Measurements from ENCODE around the gene MEIKIN.

DNA sequence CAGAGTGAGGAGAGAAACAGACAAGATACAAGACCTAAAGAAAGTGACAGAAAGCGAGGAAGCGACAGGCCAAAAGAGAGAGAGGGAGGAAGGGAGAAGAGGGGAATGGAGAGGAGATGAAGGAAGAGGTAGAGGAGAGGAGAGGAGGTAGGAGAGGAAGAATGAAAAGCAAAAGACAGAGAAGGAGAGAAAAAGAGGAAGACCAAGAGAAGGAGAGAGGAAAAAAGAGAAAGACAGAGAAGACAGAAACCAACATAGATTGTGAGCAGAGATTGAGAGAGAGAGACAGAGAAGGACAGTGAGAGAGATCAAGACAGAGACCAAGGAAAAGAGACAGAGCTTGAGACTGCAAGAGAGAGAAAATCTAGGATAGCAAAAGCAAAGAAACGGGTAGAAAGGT, 90.0 kb downstream of the MEIKIN start:
- TF ChIP-seq, protein P1, sequence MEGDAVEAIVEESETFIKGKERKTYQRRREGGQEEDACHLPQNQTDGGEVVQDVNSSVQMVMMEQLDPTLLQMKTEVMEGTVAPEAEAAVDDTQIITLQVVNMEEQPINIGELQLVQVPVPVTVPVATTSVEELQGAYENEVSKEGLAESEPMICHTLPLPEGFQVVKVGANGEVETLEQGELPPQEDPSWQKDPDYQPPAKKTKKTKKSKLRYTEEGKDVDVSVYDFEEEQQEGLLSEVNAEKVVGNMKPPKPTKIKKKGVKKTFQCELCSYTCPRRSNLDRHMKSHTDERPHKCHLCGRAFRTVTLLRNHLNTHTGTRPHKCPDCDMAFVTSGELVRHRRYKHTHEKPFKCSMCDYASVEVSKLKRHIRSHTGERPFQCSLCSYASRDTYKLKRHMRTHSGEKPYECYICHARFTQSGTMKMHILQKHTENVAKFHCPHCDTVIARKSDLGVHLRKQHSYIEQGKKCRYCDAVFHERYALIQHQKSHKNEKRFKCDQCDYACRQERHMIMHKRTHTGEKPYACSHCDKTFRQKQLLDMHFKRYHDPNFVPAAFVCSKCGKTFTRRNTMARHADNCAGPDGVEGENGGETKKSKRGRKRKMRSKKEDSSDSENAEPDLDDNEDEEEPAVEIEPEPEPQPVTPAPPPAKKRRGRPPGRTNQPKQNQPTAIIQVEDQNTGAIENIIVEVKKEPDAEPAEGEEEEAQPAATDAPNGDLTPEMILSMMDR (conservative IDR thresholded peaks at IDR 0.05; ENCODE audit: low read length), result no peak
- TF ChIP-seq EZH2phosphoT487 (IDR thresholded peaks at IDR 0.05; ENCODE audit: borderline replicate concordance, low read depth, low read length), result no peak

All from OCI-LY7 (cell line).